Neuronal stem cell (in vitro differentiated cells): Measurements from ENCODE around the gene HOXA7.

Experiments used
- DNase-seq: peaks from one replicate; pipeline ENCODE4 v3.0.0-alpha.2; 2013; ENCODE audit warnings: low spot score
- H2AFZ ChIP-seq: one replicate; pipeline ENCODE4 v1.6.1; 2013; ENCODE audit warnings: mild to moderate bottlenecking, low read length, inconsistent platforms
- H2AK5ac ChIP-seq: 2 replicates; pipeline ENCODE4 v1.6.1; 2013; ENCODE audit warnings: low read depth, mild to moderate bottlenecking, inconsistent platforms, low read length, moderate library complexity, mixed read lengths
- H2BK120ac ChIP-seq: 2 replicates; pipeline ENCODE4 v1.6.1; 2013; ENCODE audit warnings: low read depth, mild to moderate bottlenecking, inconsistent platforms, low read length, moderate library complexity, mixed read lengths
- H2BK12ac ChIP-seq: one replicate; pipeline ENCODE4 v1.6.1; 2013; ENCODE audit warnings: low read length, inconsistent platforms
- H2BK15ac ChIP-seq: 2 replicates; pipeline ENCODE4 v1.6.1; 2013; ENCODE audit warnings: mild to moderate bottlenecking, low read length, inconsistent platforms, mixed read lengths
- H2BK5ac ChIP-seq: one replicate; pipeline ENCODE4 v1.6.1; 2013; ENCODE audit warnings: inconsistent platforms, mild to moderate bottlenecking, low read length, moderate library complexity
- H3K14ac ChIP-seq: one replicate; pipeline ENCODE4 v1.6.1; 2013; ENCODE audit warnings: low read length, inconsistent platforms
- H3K18ac ChIP-seq: 2 replicates; pipeline ENCODE4 v1.6.1; 2013; ENCODE audit warnings: low read length, inconsistent platforms
- H3K23ac ChIP-seq: 2 replicates; pipeline ENCODE4 v1.6.1; 2013; ENCODE audit warnings: low read depth, mild to moderate bottlenecking, mixed read lengths, low read length, inconsistent platforms; ENCODE audit not compliant: poor library complexity
- H3K27ac ChIP-seq: replicated peaks from 3 replicates; pipeline ENCODE4 v1.5.1; 2013; ENCODE audit warnings: low read length, inconsistent platforms
- H3K27me3 ChIP-seq, 3 experiments: 2 replicates each; pipeline ENCODE4 v1.6.1; 2013; ENCODE audit warnings: low read length in 3 of 3, mild to moderate bottlenecking in 2 of 3, inconsistent platforms in 1 of 3, low read depth in 1 of 3, mixed read lengths in 1 of 3, moderate library complexity in 1 of 3; ENCODE audit not compliant: control insufficient read depth in 3 of 3, insufficient read depth in 3 of 3
- H3K36me3 ChIP-seq, 2 donors: replicated peaks in 1 of 2; 2 replicates each; pipeline ENCODE4 v1.6.1; 2013; ENCODE audit warnings: low read length in 2 of 2; ENCODE audit not compliant: control insufficient read depth in 2 of 2, insufficient read depth in 2 of 2
- H3K4ac ChIP-seq: 2 replicates; pipeline ENCODE4 v1.6.1; 2013; ENCODE audit warnings: inconsistent platforms, mild to moderate bottlenecking, low read length, moderate library complexity
- H3K4me1 ChIP-seq, 2 donors: 1 replicate in 1 of 2; 2 replicates in 1 of 2; pipeline ENCODE4 v1.6.1; 2013; ENCODE audit warnings: low read length in 2 of 2, low read depth in 1 of 2; ENCODE audit not compliant: control insufficient read depth in 2 of 2, insufficient read depth in 1 of 2
- H3K4me2 ChIP-seq: one replicate; pipeline ENCODE4 v1.6.1; 2013; ENCODE audit warnings: mild to moderate bottlenecking, low read length, inconsistent platforms; ENCODE audit not compliant: insufficient read depth, poor library complexity, severe bottlenecking
- H3K4me3 ChIP-seq, 2 donors: 2 replicates each; pipeline ENCODE4 v1.5.1; 2013; ENCODE audit warnings: low read length in 2 of 2, mild to moderate bottlenecking in 2 of 2, inconsistent platforms in 1 of 2, moderate library complexity in 1 of 2
- H3K79me1 ChIP-seq: one replicate; pipeline ENCODE4 v1.6.1; 2013; ENCODE audit warnings: low read depth, mild to moderate bottlenecking, inconsistent platforms, low read length, moderate library complexity
- H3K9ac ChIP-seq: one replicate; pipeline ENCODE4 v1.6.1; 2013; ENCODE audit warnings: mild to moderate bottlenecking, low read depth, low read length, inconsistent platforms; ENCODE audit not compliant: poor library complexity
- H3K9me3 ChIP-seq, 2 donors: replicated peaks in 1 of 2; 2 replicates each; pipeline versions ENCODE3 to v1.6.1; 2013; ENCODE audit warnings: low read length in 2 of 2, mild to moderate bottlenecking in 2 of 2, inconsistent platforms in 1 of 2, low read depth in 1 of 2, mixed read lengths in 1 of 2, moderate library complexity in 1 of 2; ENCODE audit not compliant: control insufficient read depth in 2 of 2, insufficient read depth in 1 of 2
- H4K8ac ChIP-seq: one replicate; pipeline ENCODE4 v1.6.1; 2013; ENCODE audit warnings: low read depth, mild to moderate bottlenecking, inconsistent platforms, low read length, moderate library complexity
- H4K91ac ChIP-seq: one replicate; pipeline ENCODE4 v1.6.1; 2013; ENCODE audit warnings: low read length, low read depth, mild to moderate bottlenecking, inconsistent platforms; ENCODE audit not compliant: poor library complexity
- WGBS, 2 donors: extraction: QIAGEN DNeasy Blood & Tissue Kit; methylation state at CpG; one replicate each; pipeline ENCODE4 v1.1.7; 2013; ENCODE audit warnings: missing lambda C conversion rate in 2 of 2, mixed read lengths in 1 of 2; ENCODE audit not compliant: insufficient read length in 2 of 2, insufficient replicate concordance in 1 of 2; ENCODE audit errors: extremely low coverage in 2 of 2; 5-methylcytosine and 5-hydroxymethylcytosine counted together

The HOXA7 gene

DNA sequence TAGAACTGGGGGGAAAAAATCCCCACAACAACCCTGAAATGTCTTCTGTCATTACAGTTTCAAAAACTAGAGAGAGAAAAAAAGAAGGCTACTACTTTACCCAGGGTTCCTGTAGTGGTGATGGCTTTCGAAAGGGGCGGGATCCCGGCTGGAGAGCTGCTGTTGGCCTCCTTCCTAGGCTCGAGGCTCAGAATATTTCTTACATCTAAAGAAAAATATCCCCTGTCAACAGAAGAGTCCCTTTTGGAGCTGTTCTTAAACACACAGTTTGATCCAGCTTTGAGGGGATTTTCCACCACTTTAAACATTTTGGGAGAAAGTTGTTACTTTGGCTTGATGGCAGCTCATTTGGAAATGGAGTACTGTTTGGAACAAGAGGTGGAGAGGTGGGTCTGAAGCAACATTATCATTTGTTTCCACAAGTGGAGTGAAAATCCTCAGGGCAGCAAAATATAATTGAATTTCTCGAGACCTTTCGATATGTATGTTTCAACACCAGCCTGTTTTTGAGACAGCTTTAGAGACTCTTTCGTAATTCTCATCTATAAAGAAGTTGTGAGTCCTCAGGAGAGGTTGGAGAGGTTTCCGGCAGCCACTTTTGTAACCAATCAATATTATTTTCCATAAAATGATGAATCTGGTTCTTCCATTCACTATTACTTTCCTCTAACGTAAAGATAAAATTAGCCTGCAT lies 38.4 kb upstream of the HOXA7 start:
- H4K91ac ChIP-seq, result no peak overlapping the region
- H3K4me2 ChIP-seq, result no peak overlapping the region
- no peak overlapping the region for H2BK120ac ChIP-seq
- no peak overlapping the region for H4K8ac ChIP-seq
- H2BK15ac ChIP-seq, result no peak overlapping the region
- H3K27me3 ChIP-seq, result peaks cover 54 to 96% (median 84%) of the 10 kb centered on the region in 3 experiments
- no peak for DNase-seq
- no peaks in the 10 kb centered on the region for H3K36me3 ChIP-seq
- WGBS, 2 donors, result no CpG with 5 or more reads among the region's 9 CpGs
- no peak overlapping the region for H3K27ac ChIP-seq
- H2AK5ac ChIP-seq, result no peak overlapping the region
- H3K23ac ChIP-seq, result no peak overlapping the region
- H3K14ac ChIP-seq, result no peak overlapping the region
- H3K79me1 ChIP-seq, result no peaks in the 10 kb centered on the region
- H3K9me3 ChIP-seq, result peaks cover 0 to 2% of the 10 kb centered on the region in 2 donors
- H2AFZ ChIP-seq, result no peak overlapping the region
- no peak overlapping the region for H3K9ac ChIP-seq
- no peak overlapping the region for H2BK12ac ChIP-seq
- H2BK5ac ChIP-seq, result no peak overlapping the region
- H3K4me1 ChIP-seq, result no peaks in the 10 kb centered on the region
- no peak overlapping the region for H3K18ac ChIP-seq
- no peak overlapping the region for H3K4me3 ChIP-seq
- H3K4ac ChIP-seq, result no peak overlapping the region

DNA sequence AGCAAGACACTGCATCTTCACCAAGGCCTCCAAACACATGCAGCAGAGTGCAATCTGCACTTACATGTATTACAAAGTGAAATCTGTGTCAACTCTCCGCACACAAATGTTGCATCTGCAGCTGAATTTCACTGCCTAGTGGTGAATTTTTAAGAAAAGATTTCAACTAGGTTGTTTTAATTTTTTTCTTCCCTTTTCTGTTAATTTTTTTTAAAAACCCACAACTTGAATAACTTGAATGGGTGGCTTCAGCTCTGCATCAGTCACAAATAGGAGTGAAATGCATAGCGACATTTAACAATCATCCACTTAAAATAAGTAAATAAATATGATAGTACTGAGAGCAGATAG lies 37.5 kb upstream of the HOXA7 start:
- Histone ChIP-seq H4K8ac (no peak overlapping the region), H2BK15ac (no peak overlapping the region), H3K23ac (no peak overlapping the region), H4K91ac (no peak overlapping the region), H2AK5ac (no peak overlapping the region), H2AFZ (no peak overlapping the region), H2BK5ac (no peak overlapping the region), H3K4me3 (no peak overlapping the region), H3K14ac (no peak overlapping the region), H3K4me1 (no peaks in the 10 kb centered on the region), H3K9me3 (peaks cover 2% of the 10 kb centered on the region in 2 donors), H2BK120ac (no peak overlapping the region), H3K27ac (no peak overlapping the region), H3K4ac (no peak overlapping the region), H3K36me3 (no peaks in the 10 kb centered on the region), H2BK12ac (no peak overlapping the region), H3K18ac (no peak overlapping the region), H3K27me3 (peaks cover 57 to 100% (median 84%) of the 10 kb centered on the region in 3 experiments), H3K79me1 (no peaks in the 10 kb centered on the region), H3K4me2 (no peak overlapping the region), H3K9ac (no peak overlapping the region)
- DNase-seq, result no peak
- no CpG with 5 or more reads among the region's 2 CpGs for WGBS, 2 donors

GRCh38 chr7:27193335-27194001 lies 37.0 kb upstream of the HOXA7 start:
- Histone ChIP-seq H3K4me1 (no peaks in the 10 kb centered on the region), H2BK15ac (no peak overlapping the region), H3K14ac (no peak overlapping the region), H3K4me2 (no peak overlapping the region), H2AFZ (peak overlapping the region; percentile 61), H3K4me3 (no peak overlapping the region), H3K36me3 (no peaks in the 10 kb centered on the region), H4K8ac (no peak overlapping the region), H3K18ac (no peak overlapping the region), H3K27me3 (peaks cover 56 to 100% (median 84%) of the 10 kb centered on the region in 3 experiments), H3K9me3 (peaks cover 2% of the 10 kb centered on the region in 2 donors), H3K4ac (no peak overlapping the region), H4K91ac (no peak overlapping the region), H3K23ac (no peak overlapping the region), H2BK120ac (no peak overlapping the region), H3K27ac (no peak overlapping the region), H2BK12ac (no peak overlapping the region), H2AK5ac (no peak overlapping the region), H3K9ac (no peak overlapping the region), H3K79me1 (no peaks in the 10 kb centered on the region), H2BK5ac (no peak overlapping the region)
- no CpG with 5 or more reads among the region's 29 CpGs for WGBS, 2 donors
- DNase-seq, result no peak

- Histone ChIP-seq H3K23ac (peak overlapping the region; percentile 77), H3K4me2 (no peak overlapping the region), H3K4me3 (no peak overlapping the region), H2BK15ac (no peak overlapping the region), H2BK12ac (no peak overlapping the region), H3K27ac (no peak overlapping the region), H3K4me1 (no peaks in the 10 kb centered on the region), H3K9me3 (peaks cover 2% of the 10 kb centered on the region in 2 donors), H3K36me3 (no peaks in the 10 kb centered on the region), H2BK5ac (no peak overlapping the region), H3K4ac (no peak overlapping the region), H3K79me1 (no peaks in the 10 kb centered on the region), H2AK5ac (no peak overlapping the region), H4K8ac (no peak overlapping the region), H3K18ac (no peak overlapping the region), H3K9ac (no peak overlapping the region), H4K91ac (no peak overlapping the region), H2BK120ac (no peak overlapping the region), H3K14ac (no peak overlapping the region), H3K27me3 (peaks cover 57 to 100% (median 84%) of the 10 kb centered on the region in 3 experiments), H2AFZ (peak overlapping the region; percentile 83)
- no peak for DNase-seq
- WGBS, 2 donors, result no CpG with 5 or more reads among the region's 78 CpGs
These were observed 36.3 kb upstream of the HOXA7 start for GRCh38 chr7:27192546-27193334.
